ENCODE results near the gene CPZ.
"Not testable (repeated sequence)": the region's sequence is repeated elsewhere in the genome, so short reads cannot be mapped to it uniquely, and the experiment has no call there.

Gene CPZ

GRCh38 chr4:8652181-8653078 is 59.9 kb downstream of the CPZ start:
- Histone ChIP-seq H3K9me3 (ENCODE audit: control insufficient read depth, low read length) (no peaks in the 10 kb centered on the region), H3K27ac (ENCODE audit: insufficient read depth, low read depth, low read length, poor library complexity, severe bottlenecking) (no peak overlapping the region), H3K36me3 (ENCODE audit: control insufficient read depth, insufficient read depth, low read length) (no peaks in the 10 kb centered on the region), H3K4me1 (ENCODE audit: control insufficient read depth, insufficient read depth, low read length) (peaks cover 13% of the 10 kb centered on the region), H3K27me3 (ENCODE audit: control insufficient read depth, insufficient read depth, low read length, poor library complexity, severe bottlenecking) (no peaks in the 10 kb centered on the region), H3K4me3 (ENCODE audit: insufficient read depth, low read depth, low read length) (no peak overlapping the region)
- 88% methylated on average over 25 of the region's 25 CpGs for WGBS, 2 experiments

- peaks cover 13% of the 10 kb centered on the region for H3K4me1 ChIP-seq (ENCODE audit: control insufficient read depth, insufficient read depth, low read length)
- H3K9me3 ChIP-seq (ENCODE audit: control insufficient read depth, low read length) = no peaks in the 10 kb centered on the region
- no peak overlapping the region for H3K4me3 ChIP-seq (ENCODE audit: insufficient read depth, low read depth, low read length)
- no peak overlapping the region for H3K27ac ChIP-seq (ENCODE audit: insufficient read depth, low read depth, low read length, poor library complexity, severe bottlenecking)
- no peaks in the 10 kb centered on the region for H3K27me3 ChIP-seq (ENCODE audit: control insufficient read depth, insufficient read depth, low read length, poor library complexity, severe bottlenecking)
- 82 to 85% methylated on average over 22 of the region's 22 CpGs for WGBS, 2 experiments
- no peaks in the 10 kb centered on the region for H3K36me3 ChIP-seq (ENCODE audit: control insufficient read depth, insufficient read depth, low read length)
Observed at GRCh38 chr4:8653326-8654000, 60.9 kb downstream of the CPZ start.

- 85 to 90% methylated on average over 5 of the region's 5 CpGs for WGBS, 2 experiments
Observed at GRCh38 chr4:8654139-8654538, 61.6 kb downstream of the CPZ start.

GRCh38 chr4:8655411-8656184 is 63.0 kb downstream of the CPZ start:
- no peak overlapping the region for H3K27ac ChIP-seq (ENCODE audit: insufficient read depth, low read depth, low read length, poor library complexity, severe bottlenecking)
- no peaks in the 10 kb centered on the region for H3K9me3 ChIP-seq (ENCODE audit: control insufficient read depth, low read length)
- H3K4me1 ChIP-seq (ENCODE audit: control insufficient read depth, insufficient read depth, low read length) = no peaks in the 10 kb centered on the region
- 91 to 92% methylated on average over 25 of the region's 25 CpGs for WGBS, 2 experiments
- no peaks in the 10 kb centered on the region for H3K27me3 ChIP-seq (ENCODE audit: control insufficient read depth, insufficient read depth, low read length, poor library complexity, severe bottlenecking)
- no peaks in the 10 kb centered on the region for H3K36me3 ChIP-seq (ENCODE audit: control insufficient read depth, insufficient read depth, low read length)
- no peak overlapping the region for H3K4me3 ChIP-seq (ENCODE audit: insufficient read depth, low read depth, low read length)

More at GRCh38 chr4:8654139-8654538, 61.6 kb downstream of the CPZ start:
- H3K9me3 ChIP-seq (ENCODE audit: control insufficient read depth, low read length); H3K4me3 ChIP-seq (ENCODE audit: insufficient read depth, low read depth, low read length); H3K27ac ChIP-seq (ENCODE audit: insufficient read depth, low read depth, low read length, poor library complexity, severe bottlenecking); H3K27me3 ChIP-seq (ENCODE audit: control insufficient read depth, insufficient read depth, low read length, poor library complexity, severe bottlenecking); H3K36me3 ChIP-seq (ENCODE audit: control insufficient read depth, insufficient read depth, low read length); H3K4me1 ChIP-seq (ENCODE audit: control insufficient read depth, insufficient read depth, low read length): not testable (repeated sequence)

GRCh38 chr4:8656185-8656517 is 63.6 kb downstream of the CPZ start:
- Histone ChIP-seq H3K9me3 (ENCODE audit: control insufficient read depth, low read length) (no peaks in the 10 kb centered on the region), H3K27me3 (ENCODE audit: control insufficient read depth, insufficient read depth, low read length, poor library complexity, severe bottlenecking) (no peaks in the 10 kb centered on the region), H3K36me3 (ENCODE audit: control insufficient read depth, insufficient read depth, low read length) (no peaks in the 10 kb centered on the region), H3K27ac (ENCODE audit: insufficient read depth, low read depth, low read length, poor library complexity, severe bottlenecking) (no peak overlapping the region), H3K4me1 (ENCODE audit: control insufficient read depth, insufficient read depth, low read length) (no peaks in the 10 kb centered on the region), H3K4me3 (ENCODE audit: insufficient read depth, low read depth, low read length) (no peak overlapping the region)
- 92 to 96% methylated on average over 11 of the region's 11 CpGs for WGBS, 2 experiments

- Histone ChIP-seq H3K9me3 (ENCODE audit: control insufficient read depth, low read length) (no peaks in the 10 kb centered on the region), H3K4me3 (ENCODE audit: insufficient read depth, low read depth, low read length) (no peak overlapping the region), H3K27ac (ENCODE audit: insufficient read depth, low read depth, low read length, poor library complexity, severe bottlenecking) (no peak overlapping the region), H3K4me1 (ENCODE audit: control insufficient read depth, insufficient read depth, low read length) (no peaks in the 10 kb centered on the region), H3K27me3 (ENCODE audit: control insufficient read depth, insufficient read depth, low read length, poor library complexity, severe bottlenecking) (no peaks in the 10 kb centered on the region), H3K36me3 (ENCODE audit: control insufficient read depth, insufficient read depth, low read length) (no peaks in the 10 kb centered on the region)
- 83 to 86% methylated on average over 16 of the region's 17 CpGs for WGBS, 2 experiments
Observed at GRCh38 chr4:8656711-8657380, 64.3 kb downstream of the CPZ start.

GRCh38 chr4:8657381-8658088 is 65.0 kb downstream of the CPZ start:
- no peak overlapping the region for H3K27ac ChIP-seq (ENCODE audit: insufficient read depth, low read depth, low read length, poor library complexity, severe bottlenecking)
- no peaks in the 10 kb centered on the region for H3K27me3 ChIP-seq (ENCODE audit: control insufficient read depth, insufficient read depth, low read length, poor library complexity, severe bottlenecking)
- WGBS, 2 experiments = 87 to 90% methylated on average over 11 of the region's 11 CpGs
- no peaks in the 10 kb centered on the region for H3K36me3 ChIP-seq (ENCODE audit: control insufficient read depth, insufficient read depth, low read length)
- no peak overlapping the region for H3K4me3 ChIP-seq (ENCODE audit: insufficient read depth, low read depth, low read length)
- H3K9me3 ChIP-seq (ENCODE audit: control insufficient read depth, low read length) = no peaks in the 10 kb centered on the region
- H3K4me1 ChIP-seq (ENCODE audit: control insufficient read depth, insufficient read depth, low read length) = no peaks in the 10 kb centered on the region

GRCh38 chr4:8662776-8663175 is 70.2 kb downstream of the CPZ start:
- H3K4me3 ChIP-seq (ENCODE audit: insufficient read depth, low read depth, low read length) = no peak overlapping the region
- H3K27me3 ChIP-seq (ENCODE audit: control insufficient read depth, insufficient read depth, low read length, poor library complexity, severe bottlenecking) = peaks cover 3% of the 10 kb centered on the region
- H3K9me3 ChIP-seq (ENCODE audit: control insufficient read depth, low read length) = no peaks in the 10 kb centered on the region
- no peaks in the 10 kb centered on the region for H3K4me1 ChIP-seq (ENCODE audit: control insufficient read depth, insufficient read depth, low read length)
- 90 to 96% methylated on average over 9 of the region's 9 CpGs for WGBS, 2 experiments
- no peak overlapping the region for H3K27ac ChIP-seq (ENCODE audit: insufficient read depth, low read depth, low read length, poor library complexity, severe bottlenecking)
- no peaks in the 10 kb centered on the region for H3K36me3 ChIP-seq (ENCODE audit: control insufficient read depth, insufficient read depth, low read length)

- Histone ChIP-seq H3K36me3 (ENCODE audit: control insufficient read depth, insufficient read depth, low read length) (no peaks in the 10 kb centered on the region), H3K27me3 (ENCODE audit: control insufficient read depth, insufficient read depth, low read length, poor library complexity, severe bottlenecking) (peaks cover 3% of the 10 kb centered on the region), H3K4me3 (ENCODE audit: insufficient read depth, low read depth, low read length) (no peak overlapping the region), H3K27ac (ENCODE audit: insufficient read depth, low read depth, low read length, poor library complexity, severe bottlenecking) (no peak overlapping the region), H3K9me3 (ENCODE audit: control insufficient read depth, low read length) (no peaks in the 10 kb centered on the region), H3K4me1 (ENCODE audit: control insufficient read depth, insufficient read depth, low read length) (no peaks in the 10 kb centered on the region)
- WGBS, 2 experiments = 44 to 46% methylated on average over 18 of the region's 18 CpGs
Observed at GRCh38 chr4:8664031-8664805, 71.7 kb downstream of the CPZ start.

All from ectodermal cell (in vitro differentiated cells).